ENCODE results near the gene DIP2B.
"Not testable (repeated sequence)": the region's sequence is repeated elsewhere in the genome, so short reads cannot be mapped to it uniquely, and the experiment has no call there.

DIP2B gene

GRCh38 chr12:50739611-50740010 is 234.8 kb downstream of the DIP2B start:
- no peak for DNase-seq

DNA sequence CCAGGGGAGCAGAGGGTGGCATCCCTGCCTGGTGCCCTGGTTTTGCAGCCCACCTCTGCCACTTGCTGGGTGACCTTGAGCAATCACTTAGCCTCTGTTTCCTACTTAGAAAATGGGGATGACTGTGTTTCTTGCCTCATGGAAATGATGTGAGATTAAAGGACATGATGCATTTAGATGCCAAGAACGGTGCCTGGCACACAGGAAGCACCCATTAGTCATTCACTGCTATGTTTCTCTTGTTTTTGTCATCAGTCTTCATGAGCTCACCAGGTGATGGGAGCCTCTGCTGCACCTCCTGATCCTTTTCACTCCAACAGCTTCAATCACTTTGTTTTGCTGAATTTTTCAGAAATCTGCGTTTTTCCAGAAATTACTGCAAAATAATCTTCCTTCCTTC is 235.5 kb downstream of the DIP2B start:
- no peak for DNase-seq

GRCh38 chr12:50742776-50743175 is 238.0 kb downstream of the DIP2B start:
- no peak for DNase-seq

DNA sequence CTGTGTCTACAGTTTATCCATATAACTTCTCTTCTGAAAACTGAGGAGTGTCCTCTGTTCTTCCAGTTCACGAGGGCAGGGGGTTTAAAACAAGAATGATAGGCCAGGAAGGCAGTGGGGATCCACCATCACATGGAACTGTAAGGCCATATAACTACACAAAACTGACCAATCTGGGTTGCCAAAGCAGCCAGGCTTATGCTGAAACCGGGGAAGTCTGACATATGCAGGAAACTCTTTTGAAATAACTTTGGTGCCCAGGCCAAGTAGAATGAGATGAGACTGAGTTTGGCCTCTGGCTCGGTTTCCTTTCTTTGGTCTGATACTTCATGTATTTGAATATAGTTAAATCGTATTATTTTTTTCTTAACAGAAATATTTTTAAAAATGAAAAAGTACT is 241.1 kb downstream of the DIP2B start:
- no peak for DNase-seq

DNA sequence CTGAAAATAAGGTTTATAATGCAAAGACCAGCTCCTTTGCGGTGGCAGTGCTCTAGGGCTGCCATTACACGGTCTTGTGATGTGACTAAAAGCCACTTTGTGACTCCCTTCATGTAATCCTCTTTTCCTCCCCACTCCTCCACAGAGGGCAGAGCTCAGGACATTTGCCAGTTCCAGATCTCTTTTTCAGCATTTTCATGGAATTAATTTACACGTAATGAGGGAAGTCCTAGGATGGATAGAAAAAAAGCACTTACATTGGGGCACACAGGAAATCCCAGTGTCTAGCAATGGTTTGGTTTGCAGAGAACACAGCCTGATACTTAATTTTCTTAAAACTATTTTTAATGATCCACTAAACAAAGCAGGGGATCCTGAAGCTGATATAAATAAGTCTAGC is 241.6 kb downstream of the DIP2B start:
- DNase-seq, result no peak

- no peak for DNase-seq
Observed at GRCh38 chr12:50747817-50748216, 243.0 kb downstream of the DIP2B start.

GRCh38 chr12:50749459-50749882 is 244.7 kb downstream of the DIP2B start:
- no peak for DNase-seq

- no peak for DNase-seq
Observed at GRCh38 chr12:50750366-50750765, 245.6 kb downstream of the DIP2B start.

DNA sequence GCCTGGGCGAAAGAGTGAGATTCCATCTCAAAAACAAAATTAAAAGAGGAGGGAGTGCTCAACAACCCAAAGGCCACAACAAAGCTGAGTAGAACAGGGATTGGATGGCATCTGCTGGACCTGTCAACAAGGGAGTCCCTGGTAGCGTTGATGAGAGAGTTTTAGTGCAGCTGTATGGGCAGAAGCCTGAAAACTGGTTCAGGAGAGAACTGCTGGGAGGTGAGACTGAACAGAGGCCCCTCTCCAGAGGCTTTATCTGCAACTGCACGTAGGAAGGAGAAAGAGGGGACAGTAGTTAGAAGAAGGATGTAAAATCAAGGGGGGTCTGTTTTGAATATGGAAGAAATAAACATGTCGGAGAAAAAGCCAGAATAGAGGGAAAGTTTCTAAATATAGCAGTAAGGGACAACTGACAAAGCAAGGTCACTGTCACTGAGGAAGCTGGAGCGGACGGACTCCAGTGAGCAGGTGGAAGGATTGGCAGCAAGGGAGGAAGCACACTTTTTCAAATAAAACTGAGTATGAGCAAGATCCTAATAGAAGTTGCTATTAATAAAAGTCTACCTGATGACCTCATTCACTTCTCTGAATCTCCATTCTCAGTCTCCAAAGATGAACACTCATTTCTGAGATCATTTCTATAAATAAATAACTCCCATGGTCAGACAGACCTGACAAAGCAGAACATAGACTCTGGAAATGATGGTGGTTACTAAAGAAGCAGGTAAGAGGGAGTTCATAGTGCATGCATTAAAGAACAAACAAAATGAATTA is 247.3 kb downstream of the DIP2B start:
- no peak for DNase-seq

- no peak for DNase-seq
Observed at GRCh38 chr12:50753232-50753769, 248.5 kb downstream of the DIP2B start.

- DNase-seq, result peak; percentile 96
Observed at GRCh38 chr12:50763639-50764285, 259.0 kb downstream of the DIP2B start, which contains the start of gene ATF1. Gene ATF1, plus strand, starts transcription at chr12:50764101. Its CDS starts 16,045 bp downstream, at chr12:50780146.

GRCh38 chr12:50764286-50765094 is 259.7 kb downstream of the DIP2B start:
- DNase-seq, result no peak

GRCh38 chr12:50765095-50765911 is 260.5 kb downstream of the DIP2B start:
- peak; percentile 77 for DNase-seq

DNA sequence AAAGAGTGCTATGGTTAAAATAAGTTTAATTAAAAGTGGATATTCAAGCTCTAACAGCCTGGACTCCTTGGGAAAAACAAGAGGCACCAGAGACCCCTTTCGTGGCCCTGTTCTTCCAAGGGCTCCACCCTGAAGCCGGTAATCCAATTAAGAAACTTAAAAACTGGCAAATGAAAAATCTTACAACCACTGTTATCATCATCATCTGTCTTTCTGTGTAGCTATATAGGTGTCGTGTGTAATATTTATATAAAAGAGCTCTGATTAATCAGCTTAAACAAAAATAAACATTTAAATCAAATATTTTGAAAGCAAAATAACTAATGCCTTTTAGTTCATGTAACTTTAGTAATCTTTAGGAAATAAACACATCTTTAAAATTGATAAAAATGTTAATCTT is 263.6 kb downstream of the DIP2B start:
- DNase-seq, result no peak

DNA sequence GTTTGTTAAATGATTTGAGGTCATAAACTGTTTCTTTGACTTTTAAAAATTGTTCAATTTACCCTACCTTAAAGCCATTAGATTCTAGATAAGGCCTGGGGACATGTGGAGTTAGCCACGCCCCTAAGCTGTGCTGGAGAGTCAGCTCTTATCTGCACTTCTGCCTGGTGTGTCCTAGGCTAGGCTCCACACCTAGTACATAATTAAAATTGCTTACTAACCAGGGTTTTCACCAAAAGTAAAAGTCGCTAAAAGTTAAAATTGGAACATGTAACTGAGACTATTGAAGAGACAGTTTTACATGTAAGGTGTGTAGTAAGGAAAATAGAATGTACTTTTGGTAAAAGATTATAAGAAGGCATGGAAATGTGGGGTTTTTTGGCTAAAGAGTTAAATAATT is 264.0 kb downstream of the DIP2B start:
- not testable (repeated sequence) for DNase-seq

DNA sequence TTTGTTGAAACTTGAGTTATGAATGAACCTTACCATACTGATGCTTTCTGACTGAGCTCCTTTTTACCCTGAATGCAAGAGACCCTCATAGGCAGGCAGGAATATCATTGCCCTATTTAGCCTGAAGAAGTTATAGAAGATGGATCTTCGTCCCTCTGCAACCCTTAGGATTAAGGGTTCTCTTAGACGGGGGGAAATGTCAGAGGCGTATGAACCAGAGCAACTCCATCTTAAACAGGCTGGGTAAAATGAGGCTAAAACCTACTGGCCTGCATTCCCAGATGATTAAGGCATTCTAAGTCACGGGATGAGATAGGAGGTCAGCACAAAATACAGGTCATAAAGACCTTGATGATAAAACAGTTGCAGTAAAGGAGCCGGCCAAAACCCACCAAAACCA is 266.6 kb downstream of the DIP2B start:
- DNase-seq, result no peak

DNA sequence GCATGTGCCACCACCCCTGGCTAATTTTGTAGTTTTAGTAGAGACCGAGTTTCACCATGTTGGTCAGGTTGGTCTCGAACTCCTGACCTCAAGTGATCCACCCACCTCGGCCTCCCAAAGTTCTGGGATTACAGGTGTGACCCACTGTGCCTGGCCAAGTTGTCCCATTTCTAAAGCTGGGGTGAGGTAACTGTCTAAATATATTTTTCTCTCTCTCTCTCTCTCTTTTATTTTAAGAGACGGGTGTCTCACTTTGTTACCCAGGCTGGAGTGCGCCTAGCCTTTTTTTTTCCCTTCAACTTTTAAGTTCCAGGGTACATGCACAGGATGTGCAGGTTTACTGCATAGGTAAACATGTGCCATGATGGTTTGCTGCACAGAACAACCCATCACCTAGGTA is 267.7 kb downstream of the DIP2B start:
- no peak for DNase-seq

DNA sequence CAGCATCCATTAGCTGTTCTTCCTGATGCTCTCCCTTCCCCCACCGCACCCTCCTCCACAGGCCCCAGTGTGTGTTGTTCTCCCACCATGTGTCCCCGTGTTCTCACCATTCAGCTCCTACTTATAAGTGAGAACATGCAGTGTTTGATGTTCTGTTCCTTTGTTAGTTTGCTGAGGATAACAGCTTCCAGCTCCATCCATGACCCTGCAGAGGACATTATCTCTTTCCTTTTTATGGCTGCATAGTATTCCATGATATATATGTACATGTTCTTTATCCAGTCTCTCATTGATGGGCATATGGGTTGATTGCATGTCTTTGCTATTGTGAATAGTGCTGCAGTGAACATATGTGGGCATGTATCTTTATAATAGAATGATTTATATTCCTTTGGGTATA is 268.1 kb downstream of the DIP2B start:
- DNase-seq, result no peak

GRCh38 chr12:50775251-50775650 is 270.5 kb downstream of the DIP2B start:
- no peak for DNase-seq

DNA sequence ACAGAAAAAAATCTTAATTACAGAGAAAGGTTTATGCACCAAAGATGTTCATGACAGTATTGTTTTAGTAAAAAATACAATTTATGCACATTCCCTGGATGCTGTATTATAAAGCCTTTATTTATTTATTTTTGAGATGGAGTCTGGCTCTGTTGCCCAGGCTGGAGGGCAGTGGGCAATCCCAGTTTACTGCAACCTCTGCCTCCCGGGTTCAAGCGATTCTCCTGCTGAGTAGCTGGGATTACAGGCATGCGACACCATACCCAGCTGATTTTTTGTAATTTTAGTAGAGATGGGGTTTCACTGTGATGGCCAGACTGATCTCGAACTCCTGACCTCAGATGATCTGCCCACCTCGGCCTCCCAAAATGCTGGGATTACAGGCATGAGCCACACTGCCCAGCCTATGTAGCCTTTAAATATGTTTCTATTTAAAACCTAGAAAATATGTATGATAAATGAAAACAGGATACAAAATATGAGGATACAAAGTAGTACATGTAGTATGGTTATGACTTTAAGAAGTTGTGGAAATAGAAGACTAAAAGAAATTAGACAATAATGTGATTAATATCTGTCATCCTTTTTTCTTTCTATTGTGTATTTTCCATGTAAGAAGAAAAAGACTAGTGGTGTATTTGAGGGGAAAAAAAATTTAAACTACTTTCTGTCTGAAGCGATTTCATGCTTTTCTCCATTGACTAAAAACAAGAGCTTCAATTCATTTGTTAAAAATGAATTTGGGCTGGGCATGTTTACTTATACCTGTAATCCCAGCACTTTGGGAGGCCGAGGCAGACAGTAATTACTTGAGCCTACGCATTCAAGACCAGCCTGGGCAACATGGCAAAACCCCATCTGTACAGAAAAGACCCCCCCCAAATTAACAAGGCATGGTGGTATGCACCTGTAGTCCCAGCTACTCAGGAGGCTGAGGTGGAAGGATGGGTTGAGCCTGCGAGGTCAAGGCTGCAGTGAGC is 272.3 kb downstream of the DIP2B start:
- DNase-seq, result no peak

Data from eye (tissue), 1 donor.